ENCODE results near the gene RAET1G. TPM values are rescaled to one million over a fixed set of nuclear protein-coding genes. Genes with fewer than 3 reads are reported as not detected.

Gene RAET1G
- total and polyA plus RNA-seq, 9 of the 15 experiments (the other 6 are each of a cell fraction or from before 2014, with no cell fraction given), result 0.11 TPM; not detected in 8

DNA sequence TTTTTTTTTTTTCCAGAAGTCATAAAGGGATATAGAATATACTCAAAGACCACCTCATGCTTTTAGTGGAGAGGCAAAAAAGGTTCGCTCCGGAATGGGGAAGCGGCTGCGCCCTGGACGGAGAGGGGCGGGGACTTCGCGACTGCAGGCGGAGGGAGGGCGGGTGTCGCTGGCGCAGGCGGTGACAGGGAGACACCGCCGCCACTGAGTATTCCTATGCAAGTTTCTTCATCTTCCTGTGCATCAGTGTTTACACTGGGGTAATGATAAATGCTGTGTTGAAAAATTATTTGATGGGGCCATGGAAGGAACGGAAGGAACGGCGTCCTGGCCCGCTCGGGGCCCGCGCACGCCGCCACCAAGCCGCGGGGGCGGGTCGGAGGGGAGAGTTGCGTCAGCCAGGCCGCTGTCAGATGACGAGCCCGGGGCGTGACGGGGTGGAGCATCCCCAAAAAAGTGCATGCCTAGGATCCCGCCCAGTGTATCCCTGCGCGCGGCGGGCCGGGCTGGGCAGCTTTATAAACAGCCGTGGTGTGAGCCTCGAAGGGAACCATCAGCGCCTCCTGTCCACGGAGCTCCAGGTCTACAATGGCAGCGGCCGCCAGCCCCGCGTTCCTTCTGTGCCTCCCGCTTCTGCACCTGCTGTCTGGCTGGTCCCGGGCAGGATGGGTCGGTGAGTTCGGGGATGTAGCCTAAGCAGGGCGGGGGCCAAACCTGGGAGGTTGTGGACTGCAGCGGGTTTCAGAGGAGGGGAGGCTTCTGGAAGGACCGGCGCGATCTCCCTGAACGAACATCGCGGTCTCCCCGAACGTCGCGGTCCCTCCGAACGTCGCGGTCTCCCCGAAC, 40.8 kb upstream of the RAET1G start, which contains the start of gene ULBP1 (continued):
- TF ChIP-seq FOXK1 (CRISPR knock-in tag; IDR thresholded peaks at IDR 0.05; ENCODE audit: borderline replicate concordance) (no peak), ZFP30 (CRISPR knock-in tag; IDR thresholded peaks at IDR 0.05; ENCODE audit: borderline replicate concordance) (no peak), ZNF764 (CRISPR knock-in tag; IDR thresholded peaks at IDR 0.05; ENCODE audit: low read depth) (no peak), ZC3H11A (IDR thresholded peaks at IDR 0.05; ENCODE audit: low read depth, low read length) (no peak), SRSF7 (optimal IDR thresholded peaks at IDR 0.05; ENCODE audit: low read depth, low read length) (no peak), TGIF2 (CRISPR knock-in tag; IDR thresholded peaks at IDR 0.05) (no peak; the same call in 1 of the 2 replicates), MAFG (tag; conservative IDR thresholded peaks at IDR 0.05) (no peak), ZNF699 (CRISPR knock-in tag; IDR thresholded peaks at IDR 0.05; ENCODE audit: insufficient replicate concordance) (no peak), TBL1XR1 (IDR thresholded peaks at IDR 0.05; ENCODE audit: low read length in 2 of 2) (peak in 1 of 2 experiments; percentile 42; a peak in 1 of 4 replicates), MEIS2 (IDR thresholded peaks at IDR 0.05; ENCODE audit: partially characterized antibody) (peak; percentile 87), SMC3 (conservative IDR thresholded peaks at IDR 0.05; ENCODE audit: insufficient read depth, low read depth, low read length) (no peak), POU5F1 (IDR thresholded peaks at IDR 0.05; ENCODE audit: borderline replicate concordance, low read depth, low read length, partially characterized antibody) (no peak)
- TF ChIP-seq, protein P1, sequence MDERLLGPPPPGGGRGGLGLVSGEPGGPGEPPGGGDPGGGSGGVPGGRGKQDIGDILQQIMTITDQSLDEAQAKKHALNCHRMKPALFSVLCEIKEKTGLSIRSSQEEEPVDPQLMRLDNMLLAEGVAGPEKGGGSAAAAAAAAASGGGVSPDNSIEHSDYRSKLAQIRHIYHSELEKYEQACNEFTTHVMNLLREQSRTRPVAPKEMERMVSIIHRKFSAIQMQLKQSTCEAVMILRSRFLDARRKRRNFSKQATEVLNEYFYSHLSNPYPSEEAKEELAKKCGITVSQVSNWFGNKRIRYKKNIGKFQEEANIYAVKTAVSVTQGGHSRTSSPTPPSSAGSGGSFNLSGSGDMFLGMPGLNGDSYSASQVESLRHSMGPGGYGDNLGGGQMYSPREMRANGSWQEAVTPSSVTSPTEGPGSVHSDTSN (CRISPR knock-in tag; IDR thresholded peaks at IDR 0.05; ENCODE audit: low read depth), result peak; percentile 82
- TF ChIP-seq, protein P1 (tag; conservative IDR thresholded peaks at IDR 0.05; ENCODE audit: low read depth), result peak; percentile 84; the same call in 1 of the 2 replicates
- TF ChIP-seq, protein P2, sequence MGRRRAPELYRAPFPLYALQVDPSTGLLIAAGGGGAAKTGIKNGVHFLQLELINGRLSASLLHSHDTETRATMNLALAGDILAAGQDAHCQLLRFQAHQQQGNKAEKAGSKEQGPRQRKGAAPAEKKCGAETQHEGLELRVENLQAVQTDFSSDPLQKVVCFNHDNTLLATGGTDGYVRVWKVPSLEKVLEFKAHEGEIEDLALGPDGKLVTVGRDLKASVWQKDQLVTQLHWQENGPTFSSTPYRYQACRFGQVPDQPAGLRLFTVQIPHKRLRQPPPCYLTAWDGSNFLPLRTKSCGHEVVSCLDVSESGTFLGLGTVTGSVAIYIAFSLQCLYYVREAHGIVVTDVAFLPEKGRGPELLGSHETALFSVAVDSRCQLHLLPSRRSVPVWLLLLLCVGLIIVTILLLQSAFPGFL (CRISPR knock-in tag; IDR thresholded peaks at IDR 0.05), result no peak
- TF ChIP-seq, protein P3, sequence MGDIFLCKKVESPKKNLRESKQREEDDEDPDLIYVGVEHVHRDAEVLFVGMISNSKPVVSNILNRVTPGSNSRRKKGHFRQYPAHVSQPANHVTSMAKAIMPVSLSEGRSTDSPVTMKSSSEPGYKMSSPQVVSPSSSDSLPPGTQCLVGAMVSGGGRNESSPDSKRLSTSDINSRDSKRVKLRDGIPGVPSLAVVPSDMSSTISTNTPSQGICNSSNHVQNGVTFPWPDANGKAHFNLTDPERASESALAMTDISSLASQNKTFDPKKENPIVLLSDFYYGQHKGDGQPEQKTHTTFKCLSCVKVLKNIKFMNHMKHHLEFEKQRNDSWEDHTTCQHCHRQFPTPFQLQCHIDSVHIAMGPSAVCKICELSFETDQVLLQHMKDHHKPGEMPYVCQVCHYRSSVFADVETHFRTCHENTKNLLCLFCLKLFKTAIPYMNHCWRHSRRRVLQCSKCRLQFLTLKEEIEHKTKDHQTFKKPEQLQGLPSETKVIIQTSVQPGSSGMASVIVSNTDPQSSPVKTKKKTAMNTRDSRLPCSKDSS (IDR thresholded peaks at IDR 0.05; ENCODE audit: low read depth, partially characterized antibody), result no peak
- TF ChIP-seq, protein P4, sequence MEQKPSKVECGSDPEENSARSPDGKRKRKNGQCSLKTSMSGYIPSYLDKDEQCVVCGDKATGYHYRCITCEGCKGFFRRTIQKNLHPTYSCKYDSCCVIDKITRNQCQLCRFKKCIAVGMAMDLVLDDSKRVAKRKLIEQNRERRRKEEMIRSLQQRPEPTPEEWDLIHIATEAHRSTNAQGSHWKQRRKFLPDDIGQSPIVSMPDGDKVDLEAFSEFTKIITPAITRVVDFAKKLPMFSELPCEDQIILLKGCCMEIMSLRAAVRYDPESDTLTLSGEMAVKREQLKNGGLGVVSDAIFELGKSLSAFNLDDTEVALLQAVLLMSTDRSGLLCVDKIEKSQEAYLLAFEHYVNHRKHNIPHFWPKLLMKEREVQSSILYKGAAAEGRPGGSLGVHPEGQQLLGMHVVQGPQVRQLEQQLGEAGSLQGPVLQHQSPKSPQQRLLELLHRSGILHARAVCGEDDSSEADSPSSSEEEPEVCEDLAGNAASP (IDR thresholded peaks at IDR 0.05), result no peak
- TF ChIP-seq, protein P5, sequence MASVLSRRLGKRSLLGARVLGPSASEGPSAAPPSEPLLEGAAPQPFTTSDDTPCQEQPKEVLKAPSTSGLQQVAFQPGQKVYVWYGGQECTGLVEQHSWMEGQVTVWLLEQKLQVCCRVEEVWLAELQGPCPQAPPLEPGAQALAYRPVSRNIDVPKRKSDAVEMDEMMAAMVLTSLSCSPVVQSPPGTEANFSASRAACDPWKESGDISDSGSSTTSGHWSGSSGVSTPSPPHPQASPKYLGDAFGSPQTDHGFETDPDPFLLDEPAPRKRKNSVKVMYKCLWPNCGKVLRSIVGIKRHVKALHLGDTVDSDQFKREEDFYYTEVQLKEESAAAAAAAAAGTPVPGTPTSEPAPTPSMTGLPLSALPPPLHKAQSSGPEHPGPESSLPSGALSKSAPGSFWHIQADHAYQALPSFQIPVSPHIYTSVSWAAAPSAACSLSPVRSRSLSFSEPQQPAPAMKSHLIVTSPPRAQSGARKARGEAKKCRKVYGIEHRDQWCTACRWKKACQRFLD (CRISPR knock-in tag; IDR thresholded peaks at IDR 0.05), result peak; percentile 19; the same call in 1 of the 2 replicates
